GM12891 (cell line): ENCODE results near the gene EVPL.

ENCODE experiments used
- POLR2A ChIP-seq: IDR thresholded peaks from 2 replicates; pipeline ENCODE4 v1.6.1; 2011; ENCODE audit warnings: low read depth, low read length, control low read depth
- TAF1 ChIP-seq: IDR thresholded peaks from 2 replicates; pipeline ENCODE4 v1.6.1; 2011; ENCODE audit warnings: low read depth, low read length, control low read depth

DNA sequence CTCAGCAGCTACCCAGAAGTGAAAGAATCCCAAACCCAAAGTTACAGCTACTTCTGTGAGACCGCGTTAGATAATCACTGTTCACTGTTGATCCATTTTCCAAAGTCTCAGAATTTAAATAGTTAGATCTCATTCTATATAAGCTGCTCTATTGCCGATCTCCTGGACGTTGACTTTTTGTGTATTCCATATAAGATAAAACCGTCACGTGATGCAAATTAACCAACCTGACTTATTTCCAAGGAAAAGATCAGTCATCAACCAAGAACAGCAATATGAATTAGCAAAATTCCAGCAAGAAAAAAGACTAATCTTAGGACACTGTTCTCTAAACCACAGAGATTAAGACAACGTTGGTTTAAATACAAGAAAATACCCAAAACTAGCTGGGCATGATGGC, 56.5 kb downstream of the EVPL start:
- TF ChIP-seq POLR2A (no peak), TAF1 (no peak)
